GM19238 (cell line): ENCODE measurements around the gene CDK11B.
"Not testable (repeated sequence)": the region's sequence is repeated elsewhere in the genome, so short reads cannot be mapped to it uniquely, and the experiment has no call there.

Source experiments
- DNase-seq: peaks from one replicate; pipeline ENCODE4 v3.0.0; 2011; ENCODE audit warnings: low spot score; ENCODE audit not compliant: insufficient read length

Gene CDK11B

GRCh38 chr1:1662830-1663560, 4.2 kb upstream of the CDK11B start:
- not testable (repeated sequence) for DNase-seq

GRCh38 chr1:1662392-1662791, 3.6 kb upstream of the CDK11B start:
- not testable (repeated sequence) for DNase-seq

- DNase-seq, result not testable (repeated sequence)
These were observed 10.5 kb downstream of the CDK11B start for GRCh38 chr1:1648265-1648664.

DNA sequence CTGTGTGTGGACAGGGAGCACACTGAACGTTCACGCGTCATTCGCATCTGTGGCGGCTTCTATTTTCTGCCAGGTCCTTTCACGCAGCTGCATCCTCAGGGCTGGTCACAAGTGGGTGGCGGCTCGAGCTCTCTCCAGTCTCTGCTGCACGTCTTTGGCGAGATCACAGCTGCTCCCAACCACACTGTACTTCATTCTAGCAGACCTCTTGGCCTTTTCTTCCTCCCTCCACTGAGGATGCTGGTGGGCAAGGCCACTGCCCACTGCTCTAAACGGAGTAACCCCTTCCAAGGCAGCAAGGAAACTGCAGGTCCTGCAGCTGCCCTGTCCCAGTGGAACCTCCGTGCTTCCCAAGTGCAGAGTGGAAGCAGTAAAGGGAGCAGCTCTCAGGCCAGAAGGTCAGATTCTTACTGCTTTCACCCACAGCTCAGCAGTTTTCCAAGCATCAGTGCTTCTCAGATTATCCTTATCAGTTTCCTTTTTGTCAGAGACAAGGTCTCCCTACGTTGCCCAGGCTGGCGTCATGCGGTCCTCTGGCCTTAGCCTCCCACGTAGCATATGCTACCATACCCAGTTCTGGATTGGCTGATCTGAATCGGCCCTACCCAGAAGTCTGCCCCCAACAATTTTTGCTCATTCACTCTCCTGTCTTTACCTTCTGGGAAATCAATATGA, 11.1 kb downstream of the CDK11B start:
- not testable (repeated sequence) for DNase-seq

DNA sequence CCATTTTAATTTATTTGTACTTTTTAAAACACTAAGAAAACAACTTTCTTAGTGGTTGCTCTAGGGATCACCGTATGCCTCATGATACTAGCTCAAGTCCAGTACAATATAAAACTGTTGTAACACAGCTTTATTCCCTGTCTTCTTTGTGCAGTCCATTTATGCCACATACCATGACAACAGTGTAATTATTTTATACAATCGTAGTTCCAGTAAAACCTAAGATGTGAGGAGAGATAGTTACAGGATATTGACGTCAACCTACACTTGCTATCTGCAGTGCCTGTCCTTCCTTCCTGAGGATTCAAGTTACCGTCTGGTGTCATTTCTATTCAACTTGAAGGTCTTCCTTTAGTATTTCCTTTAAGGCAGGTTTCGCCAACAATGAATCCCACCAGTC, 12.5 kb downstream of the CDK11B start:
- not testable (repeated sequence) for DNase-seq

DNA sequence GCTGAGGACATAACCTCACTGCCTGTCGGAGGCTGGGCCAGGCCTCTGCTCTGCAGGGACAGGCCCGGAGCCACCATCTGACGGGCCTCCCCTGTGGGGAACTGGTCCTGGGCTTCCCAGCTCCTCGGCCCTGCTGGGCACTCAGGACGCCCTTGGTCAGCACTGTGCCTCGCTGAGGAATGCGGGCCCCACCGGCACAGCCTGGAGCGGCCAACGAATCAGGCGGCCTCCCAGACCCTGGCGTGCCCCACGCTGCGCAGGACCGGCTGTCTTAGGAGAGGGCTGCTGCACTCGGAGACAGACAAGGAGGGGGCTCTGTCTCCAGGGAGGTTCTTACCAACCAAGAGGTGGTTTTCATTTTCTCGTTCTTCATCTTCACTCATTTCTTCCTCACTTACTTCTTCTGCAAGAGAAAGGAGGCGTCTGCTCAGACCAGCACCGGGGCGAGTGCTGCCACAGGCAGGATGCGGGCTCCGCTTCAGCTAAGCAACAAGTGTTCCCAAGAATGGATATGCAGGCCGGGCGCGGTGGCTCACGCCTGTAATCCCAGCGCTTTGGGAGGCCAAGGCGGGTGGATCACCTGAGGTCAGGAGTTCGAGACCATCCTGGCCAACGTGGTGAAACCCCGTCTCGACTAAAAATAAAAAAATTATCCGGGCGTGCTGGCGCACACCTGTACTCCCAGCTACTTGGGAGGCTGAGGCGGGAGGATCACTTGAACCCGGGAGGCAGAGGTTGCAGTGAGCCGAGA, 17.9 kb downstream of the CDK11B start:
- DNase-seq, result not testable (repeated sequence)

GRCh38 chr1:1640081-1640480, 18.7 kb downstream of the CDK11B start:
- DNase-seq, result not testable (repeated sequence)

GRCh38 chr1:1639368-1639767, 19.4 kb downstream of the CDK11B start:
- not testable (repeated sequence) for DNase-seq

- DNase-seq, result not testable (repeated sequence)
These were observed 20.3 kb downstream of the CDK11B start for GRCh38 chr1:1638528-1638927.

DNA sequence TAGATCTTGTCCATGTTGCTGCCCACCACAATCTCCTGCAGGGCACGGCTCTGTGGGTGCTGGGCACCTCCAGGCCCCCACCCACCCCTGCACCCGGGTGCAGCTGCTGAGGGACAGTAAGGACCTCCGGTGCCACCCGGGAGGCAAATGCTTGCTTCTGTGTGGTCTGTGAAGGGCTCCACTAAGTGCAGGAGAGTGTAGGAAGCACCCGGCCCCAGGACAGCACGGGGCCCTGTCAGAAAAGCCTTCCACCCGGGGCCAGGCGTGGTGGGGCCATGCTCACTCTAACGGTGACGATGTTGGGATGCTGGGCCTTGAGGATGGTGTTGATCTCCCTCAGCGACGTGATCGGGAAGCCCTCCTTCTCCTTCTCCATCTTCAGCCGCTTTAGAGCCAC, 21.3 kb downstream of the CDK11B start:
- DNase-seq, result not testable (repeated sequence)

- DNase-seq, result not testable (repeated sequence)
These were observed 22.0 kb downstream of the CDK11B start for GRCh38 chr1:1636621-1637478.

GRCh38 chr1:1634613-1635012, 24.2 kb downstream of the CDK11B start:
- DNase-seq, result not testable (repeated sequence)

- not testable (repeated sequence) for DNase-seq
These were observed 25.4 kb downstream of the CDK11B start for GRCh38 chr1:1633409-1633808.

DNA sequence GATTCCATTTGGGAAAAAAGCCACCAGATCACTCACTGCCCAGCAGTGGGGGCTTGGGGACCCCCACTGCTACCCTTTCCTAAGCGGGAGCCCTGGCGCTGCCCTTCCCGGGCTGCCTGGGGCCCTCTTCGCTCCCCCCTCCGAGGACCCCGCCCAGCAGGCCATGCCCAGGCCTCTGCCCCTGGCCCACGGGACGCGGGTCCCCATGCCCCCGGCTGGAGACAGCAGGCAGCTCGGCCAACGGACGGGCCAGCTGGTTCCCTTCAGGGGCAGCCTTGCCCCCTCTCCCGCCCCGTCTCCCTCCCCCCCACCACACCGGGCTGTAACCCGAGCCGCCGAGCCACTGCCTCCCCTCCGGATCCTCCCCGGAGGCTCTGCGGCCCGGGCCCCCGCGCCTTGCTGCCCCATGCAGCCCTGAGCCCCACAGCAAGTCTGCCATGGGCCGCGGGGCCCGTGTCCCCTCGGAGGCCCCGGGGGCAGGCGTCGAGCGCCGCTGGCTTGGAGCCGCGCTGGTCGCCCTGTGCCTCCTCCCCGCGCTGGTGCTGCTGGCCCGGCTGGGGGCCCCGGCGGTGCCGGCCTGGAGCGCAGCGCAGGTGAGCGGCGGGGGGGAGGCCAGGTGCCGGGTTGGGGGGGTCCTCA, 26.9 kb downstream of the CDK11B start, which contains the start of gene MMP23B:
MMP23B (plus strand) TSS at position 392 of the 639 bp plus-strand sequence; CDS start at position 438, 46 bp downstream.
- no peak for DNase-seq

GRCh38 chr1:1630965-1631781, 27.6 kb downstream of the CDK11B start:
- no peak for DNase-seq

DNA sequence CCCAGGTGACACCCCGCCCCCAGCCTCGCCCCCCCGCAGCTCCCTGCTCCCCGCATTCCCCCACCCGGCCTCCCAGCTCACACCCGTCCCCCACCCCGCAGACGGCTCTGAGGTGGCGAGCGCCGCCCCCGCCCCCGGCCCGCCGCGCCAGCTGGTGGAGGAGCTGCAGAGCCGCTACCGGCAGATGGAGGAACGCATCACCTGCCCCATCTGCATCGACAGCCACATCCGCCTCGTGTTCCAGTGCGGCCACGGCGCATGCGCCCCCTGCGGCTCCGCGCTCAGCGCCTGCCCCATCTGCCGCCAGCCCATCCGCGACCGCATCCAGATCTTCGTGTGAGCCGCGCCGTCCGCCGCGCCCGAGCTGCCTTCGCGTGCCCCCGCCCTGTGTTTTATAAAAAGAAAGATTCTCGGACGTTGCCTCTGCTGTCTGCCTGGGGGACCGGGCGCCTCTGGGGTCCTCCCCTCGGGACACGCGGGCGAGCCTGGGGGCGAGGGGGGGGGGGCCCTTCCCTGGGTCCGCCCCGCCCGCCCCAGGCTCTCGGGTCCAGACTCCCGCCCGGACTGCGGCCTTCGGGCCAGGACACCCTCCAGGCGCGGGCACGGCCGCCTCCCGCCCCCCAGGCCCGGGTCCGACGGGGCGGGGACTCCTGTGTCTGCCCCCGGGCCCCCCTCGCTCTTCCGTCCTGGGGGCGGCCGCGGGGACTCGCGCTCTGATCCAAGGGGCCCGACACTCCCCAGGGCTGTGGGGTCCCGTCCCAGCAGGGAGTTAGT, 28.4 kb downstream of the CDK11B start:
- peak; percentile 100 for DNase-seq

DNA sequence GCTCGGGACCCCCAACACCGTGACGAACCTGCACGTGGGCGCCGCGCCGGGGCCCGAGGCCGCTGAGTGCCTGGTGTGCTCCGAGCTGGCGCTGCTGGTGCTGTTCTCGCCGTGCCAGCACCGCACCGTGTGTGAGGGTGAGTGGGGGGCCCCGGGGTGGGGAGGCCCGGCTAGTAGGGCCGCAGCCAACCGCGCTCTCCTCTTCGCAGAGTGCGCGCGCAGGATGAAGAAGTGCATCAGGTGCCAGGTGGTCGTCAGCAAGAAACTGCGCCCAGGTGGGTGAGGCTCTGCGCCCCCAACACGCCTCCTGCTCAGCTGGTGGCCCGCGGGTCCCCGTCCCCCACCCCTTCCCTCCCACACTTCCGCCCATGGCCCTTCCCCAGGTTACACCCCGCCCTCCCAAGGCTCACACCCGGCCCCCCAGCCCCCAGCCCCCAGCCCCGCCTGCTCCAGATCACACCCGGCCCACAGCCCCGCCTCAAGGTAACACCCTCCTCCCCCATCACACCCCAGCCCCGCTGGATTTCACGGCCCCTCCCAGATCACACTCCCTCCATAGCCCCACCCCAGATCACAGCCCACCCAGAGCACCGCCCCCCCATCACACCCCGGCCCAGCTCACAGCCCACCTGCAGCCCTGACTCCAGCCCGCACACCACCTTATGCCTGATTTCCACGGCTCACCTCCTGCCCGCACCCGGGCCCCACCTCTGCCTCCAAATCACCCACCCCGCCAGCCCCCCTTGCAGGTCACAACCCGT, 29.2 kb downstream of the CDK11B start:
- DNase-seq, result peak; percentile 72
